ENCODE results near the gene SNED1.
A peak's percentile ranks its signal among the peaks of the same experiment; 100 is the strongest.

The SNED1 gene

GRCh38 chr2:241110089-241110606, 111.7 kb downstream of the SNED1 start:
- DNase-seq (ENCODE audit: low spot score), result no peak

DNA sequence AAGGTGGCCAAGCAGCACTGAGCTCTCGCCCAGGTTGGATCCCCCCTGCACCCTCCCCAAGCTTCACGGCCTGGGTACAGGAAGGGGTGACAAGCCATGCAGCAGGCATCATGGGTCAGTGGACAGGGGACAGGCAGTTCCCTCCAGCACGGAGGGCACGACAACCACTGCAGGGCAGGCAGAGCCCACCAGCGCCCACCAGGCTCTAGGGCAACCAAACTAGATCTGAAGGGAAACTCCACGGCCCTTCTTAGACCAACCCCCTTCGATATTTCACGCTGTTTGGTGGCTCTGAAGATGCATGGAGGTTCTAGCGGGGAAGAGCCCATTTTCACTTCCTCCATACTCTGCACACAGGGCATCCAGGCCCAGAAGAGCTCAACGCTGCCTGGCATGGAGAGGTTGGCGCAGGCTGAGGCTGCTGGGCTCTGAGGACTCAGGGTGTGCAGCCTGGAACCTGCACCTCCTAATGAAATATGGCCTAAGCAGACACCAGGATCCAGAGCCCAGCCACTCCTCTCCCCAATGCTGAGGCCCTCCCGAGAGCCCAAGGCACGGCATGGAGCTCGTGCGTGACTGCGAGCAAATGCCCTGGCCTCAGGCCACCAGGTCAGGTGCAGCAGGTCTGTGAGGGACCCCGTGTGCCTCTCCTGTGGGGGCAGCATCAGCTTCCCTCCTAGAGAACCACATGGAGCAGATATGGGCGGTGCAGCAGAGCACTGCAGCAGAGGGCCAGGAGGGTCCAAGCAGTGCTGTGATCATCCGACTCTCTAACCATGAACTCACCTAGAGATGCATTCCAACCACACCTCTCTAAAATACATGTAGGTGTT, 112.4 kb downstream of the SNED1 start:
- DNase-seq (ENCODE audit: low spot score), result no peak

GRCh38 chr2:241111440-241111805, 113.0 kb downstream of the SNED1 start:
- DNase-seq (ENCODE audit: low spot score), result no peak

DNA sequence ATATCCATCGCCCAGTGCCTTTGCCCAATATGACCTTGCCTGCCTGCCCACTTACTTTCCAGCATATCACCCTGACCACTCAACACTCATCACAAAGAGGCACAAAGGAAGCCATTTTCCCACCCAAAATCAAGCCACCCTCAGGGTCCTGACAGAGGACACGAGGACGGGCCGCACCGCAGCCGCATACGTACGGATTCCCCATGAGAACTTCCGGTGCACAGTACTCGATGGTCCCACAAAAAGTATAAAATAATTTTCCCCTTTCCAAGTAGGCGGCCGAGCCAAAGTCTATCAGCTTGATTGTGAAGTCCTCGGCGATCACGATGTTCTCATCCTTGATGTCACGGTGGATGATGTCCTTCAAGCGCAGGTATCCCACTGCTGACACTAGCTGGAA, 113.6 kb downstream of the SNED1 start:
- no peak for DNase-seq (ENCODE audit: low spot score)

GRCh38 chr2:241112592-241112991, 114.2 kb downstream of the SNED1 start:
- no peak for DNase-seq (ENCODE audit: low spot score)

- no peak for DNase-seq (ENCODE audit: low spot score)
Measured at GRCh38 chr2:241114836-241115235, 116.4 kb downstream of the SNED1 start.

GRCh38 chr2:241115361-241115760, 116.9 kb downstream of the SNED1 start:
- DNase-seq (ENCODE audit: low spot score), result no peak

DNA sequence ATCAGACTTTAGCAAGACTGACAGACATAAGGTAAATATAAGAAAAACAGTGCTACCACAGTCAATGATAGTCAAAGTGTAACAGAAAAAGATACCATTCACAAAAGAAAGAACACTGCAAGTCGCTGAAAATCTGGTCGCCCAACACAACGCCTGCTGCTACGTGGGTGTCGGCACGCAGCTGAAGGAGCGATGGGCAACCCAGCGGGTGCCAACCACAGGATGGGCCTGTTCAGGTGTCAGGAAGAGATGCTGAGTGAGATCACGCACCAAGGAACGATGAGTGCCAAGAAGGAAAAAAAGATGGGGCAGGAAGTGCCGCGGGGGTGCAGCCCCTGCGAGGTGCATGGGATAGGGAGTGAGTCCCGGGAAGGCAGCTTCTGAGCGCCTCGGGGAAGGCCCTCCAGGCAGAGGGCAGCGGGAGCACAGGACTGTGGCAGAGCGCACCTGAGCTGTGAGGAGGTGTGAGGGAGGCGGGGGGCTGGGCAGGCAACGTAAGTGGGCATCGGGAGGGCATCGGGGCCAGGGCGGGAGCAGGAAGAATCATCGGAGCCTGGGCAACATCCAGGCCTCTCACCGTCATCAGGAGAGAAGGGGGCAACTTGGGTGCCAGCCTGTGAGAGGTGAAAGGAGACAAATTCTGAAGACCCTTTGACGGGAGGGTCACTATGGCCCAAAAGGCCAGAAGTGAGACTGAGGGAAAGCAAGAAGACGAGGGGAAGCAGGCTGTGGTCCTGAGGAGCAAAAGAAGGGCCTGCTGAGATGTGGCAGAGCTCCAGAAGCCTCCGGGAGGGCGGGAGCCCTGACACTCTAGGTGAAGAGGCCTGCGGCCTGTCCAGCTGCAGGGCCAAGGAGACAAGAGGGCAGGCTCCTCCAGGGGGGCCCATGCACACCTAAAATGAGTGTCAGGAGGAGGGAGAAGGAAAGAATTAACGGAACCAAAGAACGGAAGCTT, 118.5 kb downstream of the SNED1 start:
- no peak for DNase-seq (ENCODE audit: low spot score)

GRCh38 chr2:241118737-241119505, 120.5 kb downstream of the SNED1 start:
- DNase-seq (ENCODE audit: low spot score), result no peak

DNA sequence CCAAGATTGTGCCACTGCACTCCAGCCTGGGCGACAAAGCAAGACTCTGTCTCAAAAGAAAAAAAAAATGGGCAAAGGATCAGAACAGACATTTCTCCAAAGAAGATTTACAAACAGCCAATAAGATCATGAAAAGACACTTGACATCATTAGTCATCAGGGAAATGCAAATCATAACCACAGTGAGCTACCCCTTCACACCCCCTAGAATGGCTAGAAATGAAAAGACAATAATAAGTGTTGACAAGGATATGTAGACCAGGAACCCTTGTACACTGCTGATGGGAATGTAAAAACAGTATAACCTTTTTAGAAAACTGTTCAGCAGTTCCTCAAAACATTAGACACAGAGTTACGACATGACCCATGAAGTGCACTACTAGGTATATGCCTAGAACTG, 122.0 kb downstream of the SNED1 start:
- no peak for DNase-seq (ENCODE audit: low spot score)

GRCh38 chr2:241121008-241121407, 122.6 kb downstream of the SNED1 start:
- no peak for DNase-seq (ENCODE audit: low spot score)

DNA sequence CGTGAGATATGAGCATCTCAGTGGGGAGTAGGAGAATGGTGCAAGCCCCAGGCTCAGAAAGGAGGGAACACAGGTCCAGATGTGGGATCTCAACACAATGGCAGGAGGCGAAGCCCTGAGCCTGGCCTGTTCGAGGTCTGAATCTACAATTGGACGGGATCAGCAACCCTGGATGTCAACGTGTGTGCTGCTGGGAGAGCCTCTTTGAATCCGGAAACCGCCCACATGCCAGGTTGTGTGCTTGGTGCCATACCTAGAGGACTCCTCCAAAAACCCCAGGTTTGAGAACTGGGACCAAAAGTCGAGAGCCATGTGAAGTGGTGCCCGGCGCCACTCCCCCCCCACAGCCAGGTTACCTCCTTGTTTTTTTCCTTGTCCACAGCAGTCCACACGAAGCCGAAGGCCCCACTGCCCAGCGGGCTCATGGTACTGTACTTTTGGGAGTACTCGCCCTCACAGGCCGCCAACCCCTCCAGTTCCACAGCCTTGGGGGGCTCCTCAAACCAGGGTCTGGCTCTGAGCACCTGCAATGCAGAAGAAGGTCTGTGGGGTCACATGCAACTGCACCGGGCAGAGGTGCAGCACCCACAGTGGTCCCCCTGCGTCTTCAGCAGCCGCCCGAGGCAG, 124.1 kb downstream of the SNED1 start:
- DNase-seq (ENCODE audit: low spot score), result no peak

DNA sequence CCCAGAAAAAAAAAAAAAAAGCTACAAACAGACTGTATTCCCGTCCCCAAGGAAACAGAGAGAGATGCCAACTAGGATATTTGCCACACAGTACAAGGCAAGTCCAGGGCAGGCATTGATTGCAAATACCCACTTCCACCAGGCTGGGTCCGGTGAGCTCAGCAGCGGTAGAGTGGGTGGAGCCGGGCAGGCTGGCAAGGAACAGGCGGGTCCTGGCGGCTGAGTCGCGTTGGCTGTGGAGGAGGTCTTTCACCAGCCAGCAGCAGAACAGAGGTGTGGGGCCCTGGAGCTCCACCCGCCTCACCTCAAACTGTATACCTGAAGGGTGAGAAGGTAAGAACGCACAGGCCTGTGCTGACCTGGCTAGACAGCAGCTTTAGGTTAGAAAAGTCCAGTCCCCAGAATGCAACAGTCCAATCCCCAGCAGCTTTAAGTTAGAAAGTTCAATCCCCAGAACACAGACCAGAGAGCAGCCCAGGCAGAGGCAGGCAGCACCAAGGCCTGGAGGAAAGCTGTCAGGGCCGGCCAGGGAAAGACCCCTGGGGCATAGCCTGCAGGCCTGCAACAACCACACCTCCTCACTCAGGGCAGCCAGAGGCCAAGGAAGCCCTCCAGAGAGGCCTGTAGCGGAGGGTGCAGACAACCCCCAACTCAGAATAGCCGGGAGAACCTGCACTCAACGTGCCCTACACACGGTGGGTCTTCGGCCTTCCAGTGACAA, 125.6 kb downstream of the SNED1 start:
- DNase-seq (ENCODE audit: low spot score), result peak; percentile 71

DNA sequence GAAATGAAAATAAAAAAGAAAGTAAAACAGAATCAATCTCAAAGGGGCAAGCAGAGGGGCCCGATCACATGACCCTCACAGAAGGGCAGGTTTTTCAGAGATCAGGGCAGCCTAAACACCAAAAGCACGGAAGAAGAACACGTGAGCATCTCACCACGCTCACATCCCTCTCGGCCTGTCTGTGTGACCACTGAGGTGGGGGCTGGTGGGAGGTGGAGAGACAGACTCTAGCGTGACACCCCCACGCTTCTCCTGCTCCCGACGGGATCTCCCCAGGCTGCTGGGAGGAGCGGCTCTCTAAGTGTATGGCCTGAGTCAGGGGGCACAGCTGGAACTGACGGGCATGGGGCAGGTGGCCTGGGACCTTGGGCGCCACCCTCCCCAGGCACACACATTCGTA, 127.2 kb downstream of the SNED1 start:
- no peak for DNase-seq (ENCODE audit: low spot score)

DNA sequence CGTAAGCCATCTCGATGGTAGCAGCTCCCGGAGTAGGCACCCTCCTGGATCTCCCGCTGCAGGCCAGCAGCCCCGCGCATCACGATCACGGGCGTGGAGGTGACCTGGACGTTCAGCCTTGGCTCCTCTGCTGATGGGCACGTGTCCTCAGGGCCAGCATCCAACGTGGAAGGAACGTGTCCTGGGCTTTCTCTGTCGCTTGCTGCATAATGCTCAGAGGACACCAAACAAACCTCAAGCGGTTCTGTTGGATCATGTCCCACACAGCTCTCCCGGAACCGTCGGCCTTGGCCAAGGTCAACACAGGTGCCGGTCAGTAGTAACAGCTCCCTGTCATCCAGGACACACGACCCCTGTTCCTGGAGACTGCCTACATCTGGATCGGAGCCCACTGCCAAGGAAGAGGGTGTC, 127.8 kb downstream of the SNED1 start:
- DNase-seq (ENCODE audit: low spot score), result no peak

GRCh38 chr2:241126771-241127202, 128.4 kb downstream of the SNED1 start:
- no peak for DNase-seq (ENCODE audit: low spot score)

GRCh38 chr2:241128266-241128665, 129.8 kb downstream of the SNED1 start:
- DNase-seq (ENCODE audit: low spot score), result no peak

DNA sequence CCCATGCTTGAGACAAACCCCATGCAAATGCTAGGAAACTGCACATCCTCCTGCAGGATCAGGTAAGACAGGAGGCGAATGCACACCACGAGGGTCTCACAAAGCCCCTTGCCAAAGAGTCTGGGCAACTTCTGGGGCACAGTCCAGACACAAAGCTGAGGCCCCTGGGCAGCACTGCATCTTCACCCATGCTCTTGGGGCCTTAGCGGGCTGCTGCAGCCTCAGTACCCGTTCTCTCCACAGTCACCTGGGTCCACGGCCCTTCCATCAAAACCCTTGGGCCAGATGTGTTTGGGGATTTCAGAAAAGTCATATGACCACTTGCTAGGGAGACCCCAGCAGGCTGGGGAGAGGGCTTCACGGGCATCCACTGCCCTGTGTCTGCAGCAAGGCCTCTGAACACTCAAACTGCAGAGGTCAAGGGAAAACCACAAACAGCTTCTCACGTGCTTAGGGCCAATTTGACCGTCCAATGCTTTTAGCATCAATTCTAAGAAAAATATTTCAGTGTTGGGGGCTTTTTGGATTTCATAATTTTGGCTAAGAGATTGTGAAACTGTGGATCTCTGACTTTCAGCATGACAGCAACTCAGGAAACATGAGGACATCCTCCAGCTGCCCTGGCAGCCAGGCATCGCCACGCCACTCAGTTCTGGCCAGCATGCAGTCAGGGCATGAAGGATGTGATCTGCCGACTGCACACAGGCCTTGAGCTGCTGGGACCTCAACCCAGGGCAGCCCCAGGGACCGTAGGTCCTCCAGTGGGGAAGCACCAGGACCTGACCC, 130.9 kb downstream of the SNED1 start:
- DNase-seq (ENCODE audit: low spot score), result no peak

GRCh38 chr2:241130316-241130715, 131.9 kb downstream of the SNED1 start:
- DNase-seq (ENCODE audit: low spot score), result no peak

- no peak for DNase-seq (ENCODE audit: low spot score)
Measured at GRCh38 chr2:241131531-241131930, 133.1 kb downstream of the SNED1 start.
